Measurements from ENCODE around the gene LCN9.

The LCN9 gene

GRCh38 chr9:135707252-135708138 is 44.4 kb downstream of the LCN9 start:
- H3K4me1 ChIP-seq (ENCODE audit: insufficient read depth, poor library complexity, severe bottlenecking) = no peaks in the 10 kb centered on the region
- DNase-seq (ENCODE audit: low spot score) (no peak), ATAC-seq (ENCODE audit: low read depth) (no peak)
- peaks cover 17% of the 10 kb centered on the region for H3K27me3 ChIP-seq (ENCODE audit: insufficient read depth, poor library complexity, severe bottlenecking)
- H3K4me3 ChIP-seq (ENCODE audit: severe bottlenecking) = no peak overlapping the region
- no peaks in the 10 kb centered on the region for H3K9me3 ChIP-seq (ENCODE audit: severe bottlenecking)
- TF ChIP-seq CTCF (IDR thresholded peaks at IDR 0.05; ENCODE audit: poor library complexity, severe bottlenecking) = no peak
- no peaks in the 10 kb centered on the region for H3K36me3 ChIP-seq (ENCODE audit: low read depth)
- H3K27ac ChIP-seq (ENCODE audit: poor library complexity, severe bottlenecking) = no peak overlapping the region

GRCh38 chr9:135708164-135708563 is 45.1 kb downstream of the LCN9 start:
- no peak overlapping the region for H3K27ac ChIP-seq (ENCODE audit: poor library complexity, severe bottlenecking)
- H3K36me3 ChIP-seq (ENCODE audit: low read depth) = no peaks in the 10 kb centered on the region
- DNase-seq (ENCODE audit: low spot score) (no peak), ATAC-seq (ENCODE audit: low read depth) (no peak)
- H3K9me3 ChIP-seq (ENCODE audit: severe bottlenecking) = no peaks in the 10 kb centered on the region
- peaks cover 19% of the 10 kb centered on the region for H3K27me3 ChIP-seq (ENCODE audit: insufficient read depth, poor library complexity, severe bottlenecking)
- no peak overlapping the region for H3K4me3 ChIP-seq (ENCODE audit: severe bottlenecking)
- TF ChIP-seq CTCF (IDR thresholded peaks at IDR 0.05; ENCODE audit: poor library complexity, severe bottlenecking) = no peak
- H3K4me1 ChIP-seq (ENCODE audit: insufficient read depth, poor library complexity, severe bottlenecking) = no peaks in the 10 kb centered on the region

- Histone ChIP-seq H3K27ac (ENCODE audit: poor library complexity, severe bottlenecking) (no peak overlapping the region), H3K4me1 (ENCODE audit: insufficient read depth, poor library complexity, severe bottlenecking) (no peaks in the 10 kb centered on the region), H3K4me3 (ENCODE audit: severe bottlenecking) (no peak overlapping the region), H3K36me3 (ENCODE audit: low read depth) (no peaks in the 10 kb centered on the region), H3K27me3 (ENCODE audit: insufficient read depth, poor library complexity, severe bottlenecking) (peaks cover 43% of the 10 kb centered on the region), H3K9me3 (ENCODE audit: severe bottlenecking) (no peaks in the 10 kb centered on the region)
- no peak for DNase-seq (ENCODE audit: low spot score)
- no peak for TF ChIP-seq CTCF (IDR thresholded peaks at IDR 0.05; ENCODE audit: poor library complexity, severe bottlenecking)
- ATAC-seq (ENCODE audit: low read depth) = no peak
Measured at GRCh38 chr9:135711391-135711790, 48.3 kb downstream of the LCN9 start.

GRCh38 chr9:135711881-135712280 is 48.8 kb downstream of the LCN9 start:
- H3K4me3 ChIP-seq (ENCODE audit: severe bottlenecking) = no peak overlapping the region
- no peaks in the 10 kb centered on the region for H3K9me3 ChIP-seq (ENCODE audit: severe bottlenecking)
- no peak for ATAC-seq (ENCODE audit: low read depth)
- H3K36me3 ChIP-seq (ENCODE audit: low read depth) = no peaks in the 10 kb centered on the region
- no peak overlapping the region for H3K27ac ChIP-seq (ENCODE audit: poor library complexity, severe bottlenecking)
- H3K4me1 ChIP-seq (ENCODE audit: insufficient read depth, poor library complexity, severe bottlenecking) = no peaks in the 10 kb centered on the region
- TF ChIP-seq CTCF (IDR thresholded peaks at IDR 0.05; ENCODE audit: poor library complexity, severe bottlenecking) = no peak
- H3K27me3 ChIP-seq (ENCODE audit: insufficient read depth, poor library complexity, severe bottlenecking) = peaks cover 43% of the 10 kb centered on the region
- no peak for DNase-seq (ENCODE audit: low spot score)

All from RWPE2 (cell line).